ENCODE data around the gene ACACA.

ACACA gene

GRCh38 chr17:37097154-37097553 lies 309.5 kb downstream of the ACACA start:
- H3K4me3 ChIP-seq (ENCODE audit: severe bottlenecking), result no peak overlapping the region
- H3K4me1 ChIP-seq (ENCODE audit: insufficient read depth, poor library complexity, severe bottlenecking), result no peaks in the 10 kb centered on the region
- no peak for TF ChIP-seq CTCF (IDR thresholded peaks at IDR 0.05; ENCODE audit: poor library complexity, severe bottlenecking)
- ATAC-seq (ENCODE audit: low read depth) (no peak), DNase-seq (ENCODE audit: low spot score) (no peak)
- H3K27me3 ChIP-seq (ENCODE audit: insufficient read depth, poor library complexity, severe bottlenecking), result no peaks in the 10 kb centered on the region
- no peak overlapping the region for H3K27ac ChIP-seq (ENCODE audit: poor library complexity, severe bottlenecking)
- no peaks in the 10 kb centered on the region for H3K9me3 ChIP-seq (ENCODE audit: severe bottlenecking)
- H3K36me3 ChIP-seq (ENCODE audit: low read depth), result peaks cover 73% of the 10 kb centered on the region

GRCh38 chr17:37096071-37096470 lies 310.6 kb downstream of the ACACA start:
- H3K4me1 ChIP-seq (ENCODE audit: insufficient read depth, poor library complexity, severe bottlenecking), result no peaks in the 10 kb centered on the region
- H3K27me3 ChIP-seq (ENCODE audit: insufficient read depth, poor library complexity, severe bottlenecking), result no peaks in the 10 kb centered on the region
- H3K9me3 ChIP-seq (ENCODE audit: severe bottlenecking), result no peaks in the 10 kb centered on the region
- no peak overlapping the region for H3K27ac ChIP-seq (ENCODE audit: poor library complexity, severe bottlenecking)
- ATAC-seq (ENCODE audit: low read depth) (no peak), DNase-seq (ENCODE audit: low spot score) (no peak)
- no peak for TF ChIP-seq CTCF (IDR thresholded peaks at IDR 0.05; ENCODE audit: poor library complexity, severe bottlenecking)
- H3K36me3 ChIP-seq (ENCODE audit: low read depth), result peaks cover 72% of the 10 kb centered on the region
- no peak overlapping the region for H3K4me3 ChIP-seq (ENCODE audit: severe bottlenecking)

- H3K36me3 ChIP-seq (ENCODE audit: low read depth), result peaks cover 86% of the 10 kb centered on the region
- H3K4me1 ChIP-seq (ENCODE audit: insufficient read depth, poor library complexity, severe bottlenecking), result no peaks in the 10 kb centered on the region
- no peaks in the 10 kb centered on the region for H3K27me3 ChIP-seq (ENCODE audit: insufficient read depth, poor library complexity, severe bottlenecking)
- no peak overlapping the region for H3K4me3 ChIP-seq (ENCODE audit: severe bottlenecking)
- no peak overlapping the region for H3K27ac ChIP-seq (ENCODE audit: poor library complexity, severe bottlenecking)
- TF ChIP-seq CTCF (IDR thresholded peaks at IDR 0.05; ENCODE audit: poor library complexity, severe bottlenecking), result no peak
- no peaks in the 10 kb centered on the region for H3K9me3 ChIP-seq (ENCODE audit: severe bottlenecking)
- ATAC-seq (ENCODE audit: low read depth) (no peak), DNase-seq (ENCODE audit: low spot score) (no peak)
Measured at GRCh38 chr17:37094391-37094790, 312.2 kb downstream of the ACACA start.

GRCh38 chr17:37092701-37093100 lies 313.9 kb downstream of the ACACA start:
- no peak overlapping the region for H3K27ac ChIP-seq (ENCODE audit: poor library complexity, severe bottlenecking)
- H3K36me3 ChIP-seq (ENCODE audit: low read depth), result peaks cover 92% of the 10 kb centered on the region

More at GRCh38 chr17:37092701-37093100, 313.9 kb downstream of the ACACA start:
- Histone ChIP-seq H3K9me3 (ENCODE audit: severe bottlenecking) (no peaks in the 10 kb centered on the region), H3K27me3 (ENCODE audit: insufficient read depth, poor library complexity, severe bottlenecking) (no peaks in the 10 kb centered on the region), H3K4me1 (ENCODE audit: insufficient read depth, poor library complexity, severe bottlenecking) (no peaks in the 10 kb centered on the region), H3K4me3 (ENCODE audit: severe bottlenecking) (no peak overlapping the region)
- ATAC-seq (ENCODE audit: low read depth) (no peak), DNase-seq (ENCODE audit: low spot score) (no peak)
- no peak for TF ChIP-seq CTCF (IDR thresholded peaks at IDR 0.05; ENCODE audit: poor library complexity, severe bottlenecking)
